Stomach smooth muscle (tissue), 2 donors: ENCODE data around the gene C1orf35.
A peak's percentile ranks its signal among the peaks of the same experiment; 100 is the strongest.

Experiments used
- H3K27ac ChIP-seq: one replicate; pipeline ENCODE4 v1.7.0; 2013; ENCODE audit warnings: mild to moderate bottlenecking, low read length, inconsistent platforms
- H3K27me3 ChIP-seq, 2 donors: one replicate each; pipeline ENCODE4 v1.7.0; 2013; ENCODE audit warnings: low read length in 2 of 2; ENCODE audit not compliant: insufficient read depth in 2 of 2, control insufficient read depth in 1 of 2
- H3K36me3 ChIP-seq, 2 donors: one replicate each; pipeline ENCODE4 v1.7.0; 2013; ENCODE audit warnings: low read length in 2 of 2; ENCODE audit not compliant: control insufficient read depth in 2 of 2, insufficient read depth in 2 of 2
- H3K4me1 ChIP-seq: one replicate; pipeline ENCODE4 v1.7.0; 2013; ENCODE audit warnings: low read length; ENCODE audit not compliant: control insufficient read depth, insufficient read depth
- H3K4me3 ChIP-seq, 2 donors: one replicate each; pipeline ENCODE4 v1.7.0; 2013; ENCODE audit warnings: low read length in 2 of 2
- H3K9ac ChIP-seq, 2 donors: one replicate each; pipeline ENCODE4 v1.7.0; 2013; ENCODE audit warnings: low read length in 2 of 2, mild to moderate bottlenecking in 1 of 2
- H3K9me3 ChIP-seq, 2 donors: one replicate each; pipeline ENCODE4 v1.7.0; 2013; ENCODE audit warnings: low read length in 2 of 2; ENCODE audit not compliant: control insufficient read depth in 2 of 2
- donor health status: healthy.
- donor health status: Pancreatic carcinoma.

C1orf35 gene

DNA sequence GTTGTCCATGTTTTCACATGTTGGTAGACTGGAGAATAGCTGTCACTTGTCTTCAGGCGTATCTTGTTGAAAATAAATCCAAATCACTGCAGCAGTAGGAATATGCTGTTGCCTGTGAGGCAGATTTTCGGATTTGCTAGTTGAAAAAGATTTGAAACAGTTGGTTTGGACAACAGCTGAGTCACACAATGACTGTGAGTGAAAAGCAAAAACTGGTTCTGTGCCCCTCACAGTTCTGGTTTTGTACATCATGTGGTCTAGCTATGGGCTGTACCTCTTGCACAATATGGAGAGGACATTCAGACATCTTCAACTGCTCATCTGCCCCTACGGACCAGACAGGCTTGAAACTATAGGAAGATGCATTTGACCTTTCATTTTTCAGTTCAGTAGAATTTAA is 18.8 kb downstream of the C1orf35 start:
- Histone ChIP-seq H3K27ac (peak overlapping the region; percentile 87), H3K27me3 (no peaks in the 10 kb centered on the region), H3K9me3 (no peaks in the 10 kb centered on the region), H3K4me1 (peaks cover 69% of the 10 kb centered on the region), H3K9ac (peak overlapping the region; percentile 95 to 98), H3K36me3 (peaks cover 0 to 3% of the 10 kb centered on the region in 2 donors), H3K4me3 (peak overlapping the region; percentile 85 to 98)

DNA sequence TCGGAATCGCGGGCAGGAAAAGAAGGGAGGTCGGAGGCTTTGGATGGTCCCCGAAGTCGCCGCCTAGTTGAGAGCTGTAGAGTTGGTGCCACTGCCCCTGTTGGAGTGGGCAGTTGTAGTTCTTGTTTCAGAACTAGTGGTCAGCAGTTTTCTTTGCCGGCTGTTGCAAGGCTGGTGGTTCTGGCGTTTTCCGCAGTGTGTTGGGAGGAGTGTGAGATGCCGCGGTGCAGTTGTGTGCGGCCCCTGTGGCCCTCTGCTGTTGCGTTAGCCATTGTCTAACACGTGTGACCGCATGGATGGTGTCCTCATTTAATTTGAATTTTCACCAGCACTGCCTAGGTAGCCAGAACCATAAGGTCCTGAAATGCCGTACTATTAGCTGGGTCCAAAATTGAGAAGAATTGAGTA is 19.2 kb downstream of the C1orf35 start:
- H3K36me3 ChIP-seq = peaks cover 0 to 3% of the 10 kb centered on the region in 2 donors
- H3K27me3 ChIP-seq = no peaks in the 10 kb centered on the region
- H3K4me3 ChIP-seq = peak overlapping the region; percentile 85 to 98
- peak overlapping the region; percentile 87 for H3K27ac ChIP-seq
- no peaks in the 10 kb centered on the region for H3K9me3 ChIP-seq
- peak overlapping the region; percentile 95 to 98 for H3K9ac ChIP-seq
- H3K4me1 ChIP-seq = peaks cover 64% of the 10 kb centered on the region

DNA sequence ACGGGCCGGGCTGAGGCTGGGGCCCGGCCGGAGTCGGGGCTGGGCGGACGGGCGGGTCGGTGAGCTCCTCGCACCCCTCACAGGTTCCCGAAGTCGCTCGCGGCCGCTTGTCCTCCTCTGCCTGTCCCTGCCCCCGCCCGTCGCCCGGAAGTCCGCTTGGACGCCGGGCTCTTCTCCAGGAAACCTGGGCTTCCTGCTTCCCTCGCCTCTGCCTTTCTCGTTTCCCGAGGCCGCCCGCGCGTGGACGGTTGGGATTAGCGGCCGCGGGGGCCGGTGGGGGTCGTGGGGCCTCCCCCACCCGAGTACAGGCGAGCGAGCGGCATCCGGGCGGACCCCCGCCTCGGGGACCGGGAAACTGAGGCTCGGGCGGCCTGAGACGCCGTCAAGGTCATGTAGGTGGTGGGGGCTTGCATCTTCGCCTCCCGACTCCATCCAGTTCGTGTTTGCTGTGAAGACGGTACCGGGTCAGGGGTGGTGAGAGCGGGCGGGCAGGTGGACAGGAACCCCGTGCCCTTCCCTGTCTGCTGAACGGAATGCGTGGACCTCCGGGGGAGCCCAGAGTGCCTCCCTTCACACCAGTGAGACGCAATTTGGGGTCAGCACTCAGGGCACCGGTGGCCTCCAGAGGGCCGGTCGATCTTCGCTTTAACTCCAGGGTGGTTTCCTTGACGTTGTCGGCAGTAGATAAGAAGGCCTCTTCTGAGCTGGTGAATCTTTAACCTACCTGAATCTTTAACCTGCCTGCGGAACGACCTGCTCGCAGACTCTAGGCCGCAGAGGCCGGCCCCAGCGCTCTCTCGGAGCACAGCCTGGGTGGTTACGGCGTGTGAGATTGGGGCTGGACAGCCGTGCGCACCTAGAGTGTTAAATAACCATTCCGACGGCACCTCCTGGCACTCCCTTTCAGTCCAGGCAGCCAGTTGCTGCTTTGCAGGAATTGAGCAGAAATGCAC is 19.9 kb downstream of the C1orf35 start:
- Histone ChIP-seq H3K4me3 (peak overlapping the region; percentile 85 to 98), H3K4me1 (peaks cover 58% of the 10 kb centered on the region)

GRCh38 chr1:228082214-228082917 is 20.8 kb downstream of the C1orf35 start, which contains the start of gene ARF1:
Gene ARF1, plus strand, starts transcription at chr1:228082708. Its CDS starts 14,407 bp downstream, at chr1:228097115.
- H3K4me1 ChIP-seq = peaks cover 54% of the 10 kb centered on the region
- H3K9me3 ChIP-seq = no peaks in the 10 kb centered on the region
- H3K36me3 ChIP-seq = no peaks in the 10 kb centered on the region
- H3K27ac ChIP-seq = peak within 1 kb of the TSS; percentile 87
- peak within 1 kb of the TSS; percentile 85 to 98 for H3K4me3 ChIP-seq
- no peaks in the 10 kb centered on the region for H3K27me3 ChIP-seq
- peak within 1 kb of the TSS; percentile 95 to 98 for H3K9ac ChIP-seq

More for the DNA sequence above, 19.9 kb downstream of the C1orf35 start:
- H3K27ac ChIP-seq = peak overlapping the region; percentile 87
- no peaks in the 10 kb centered on the region for H3K27me3 ChIP-seq
- H3K9ac ChIP-seq = peak overlapping the region; percentile 95 to 98
- H3K9me3 ChIP-seq = no peaks in the 10 kb centered on the region
- H3K36me3 ChIP-seq = no peaks in the 10 kb centered on the region

GRCh38 chr1:228081578-228082213 is 21.4 kb downstream of the C1orf35 start:
- Histone ChIP-seq H3K36me3 (no peaks in the 10 kb centered on the region), H3K27me3 (no peaks in the 10 kb centered on the region), H3K4me3 (peak overlapping the region; percentile 74 to 98), H3K9me3 (no peaks in the 10 kb centered on the region), H3K27ac (peak overlapping the region; percentile 87), H3K4me1 (peaks cover 51% of the 10 kb centered on the region), H3K9ac (peak overlapping the region; percentile 76 to 84)

DNA sequence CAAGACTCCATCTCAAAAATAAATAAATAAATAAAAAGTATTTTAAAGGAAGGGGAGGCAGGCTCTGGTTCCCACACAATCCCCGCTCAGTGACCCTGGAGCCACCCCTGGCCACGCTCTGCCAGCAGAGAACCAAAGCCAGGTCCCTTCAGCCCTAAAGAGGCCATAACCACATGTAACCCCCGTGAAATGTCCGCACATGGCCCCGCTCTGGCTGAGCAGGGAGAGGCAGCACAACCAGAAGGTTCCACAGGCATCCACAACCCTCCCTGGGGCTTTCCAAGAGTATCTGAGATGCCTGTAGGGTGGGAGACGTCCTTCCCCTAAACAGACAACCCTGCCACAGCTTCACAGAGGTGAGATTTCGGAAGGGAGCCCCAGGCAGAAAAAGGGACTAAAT is 22.0 kb downstream of the C1orf35 start:
- Histone ChIP-seq H3K4me3 (peak overlapping the region; percentile 74 to 98), H3K36me3 (no peaks in the 10 kb centered on the region), H3K4me1 (peaks cover 46% of the 10 kb centered on the region), H3K9me3 (no peaks in the 10 kb centered on the region), H3K27ac (no peak overlapping the region), H3K9ac (peak overlapping the region in 1 of 2 donors; percentile 84), H3K27me3 (no peaks in the 10 kb centered on the region)

DNA sequence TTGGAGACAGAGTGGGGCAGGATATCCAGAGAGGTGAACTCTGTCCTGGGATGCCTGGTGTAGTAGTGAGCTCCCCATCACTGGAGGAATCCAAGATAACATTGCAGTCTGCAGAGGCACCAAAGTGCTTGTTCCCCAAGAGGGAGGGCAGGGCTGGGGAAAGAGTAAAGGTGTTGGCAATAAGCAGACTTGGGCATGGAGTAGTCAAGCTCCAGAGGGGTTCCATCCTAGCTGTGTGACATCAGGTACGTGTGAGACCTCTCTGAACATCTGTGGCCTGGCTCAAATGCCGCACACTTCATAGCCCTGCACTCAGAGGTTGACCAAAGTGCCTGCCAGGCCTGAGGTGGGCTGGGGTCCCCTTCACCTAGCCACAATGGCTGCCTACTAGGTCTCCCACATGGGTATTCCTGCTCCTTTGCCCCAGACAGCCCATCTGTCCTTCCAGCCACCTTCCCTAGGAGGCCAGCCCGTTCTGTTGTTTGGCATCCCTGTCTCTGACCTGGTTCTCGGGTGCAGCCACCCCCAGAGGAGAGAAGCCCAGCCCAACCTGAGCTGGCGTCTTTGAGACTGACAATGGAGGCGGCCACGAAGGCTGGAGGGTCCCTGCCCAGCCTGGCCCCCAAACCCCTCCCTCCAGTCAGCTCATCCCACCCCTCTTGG is 23.4 kb downstream of the C1orf35 start:
- peaks cover 32% of the 10 kb centered on the region for H3K4me1 ChIP-seq
- H3K4me3 ChIP-seq = no peak overlapping the region
- no peak overlapping the region for H3K9ac ChIP-seq
- H3K36me3 ChIP-seq = no peaks in the 10 kb centered on the region
- no peak overlapping the region for H3K27ac ChIP-seq
- no peaks in the 10 kb centered on the region for H3K9me3 ChIP-seq
- no peaks in the 10 kb centered on the region for H3K27me3 ChIP-seq

GRCh38 chr1:228079013-228079412 is 24.1 kb downstream of the C1orf35 start:
- H3K9ac ChIP-seq = no peak overlapping the region
- no peak overlapping the region for H3K27ac ChIP-seq
- H3K4me1 ChIP-seq = peaks cover 25% of the 10 kb centered on the region
- H3K9me3 ChIP-seq = no peaks in the 10 kb centered on the region
- no peaks in the 10 kb centered on the region for H3K27me3 ChIP-seq
- H3K36me3 ChIP-seq = no peaks in the 10 kb centered on the region
- no peak overlapping the region for H3K4me3 ChIP-seq

- Histone ChIP-seq H3K4me1 (peaks cover 17% of the 10 kb centered on the region), H3K36me3 (no peaks in the 10 kb centered on the region), H3K9me3 (no peaks in the 10 kb centered on the region), H3K4me3 (no peak overlapping the region), H3K27ac (peak overlapping the region; percentile 41), H3K9ac (no peak overlapping the region), H3K27me3 (peaks cover 0 to under 1% of the 10 kb centered on the region in 2 donors)
Observed at GRCh38 chr1:228077565-228078330, 25.4 kb downstream of the C1orf35 start.
